IMR-90 (cell line): ENCODE measurements around the gene CSNK1G2. TPM values are rescaled to one million over a fixed set of nuclear protein-coding genes. Genes with fewer than 3 reads are reported as not detected.

Experiments
- ATAC-seq: fragments of 200-7000 bp; cut with Tn5 transposase; 2 replicates; pipeline ENCODE4 v1.9.1; 2020; ENCODE audit warnings: low read depth, mild to moderate bottlenecking, moderate library complexity
- BruUV-seq: library from RNA; stranded (reverse); fragments of 400-500 nt; replicated peaks from 2 replicates; lab custom pipeline; 2021; lab: Mats Ljungman, UMichigan
- CTCF ChIA-PET: fragments of 300-600 bp; formaldehyde crosslinking; extraction: SDS; loops from one replicate; lab custom pipeline; 2021; ENCODE audit warnings: antibody characterized with exemption; lab: Yijun Ruan, JAX
- POLR2A ChIA-PET: fragments of 300-600 bp; sonication (Branson Sonifier 250); formaldehyde crosslinking; loops from one replicate; lab custom pipeline; 2022; ENCODE audit warnings: antibody characterized with exemption; ENCODE audit not compliant: unreplicated experiment; lab: Charles Lee
- DNase-seq: peaks from one replicate; pipeline ENCODE4 v3.0.0; 2013
- H2AFZ ChIP-seq: replicated peaks from 2 replicates; pipeline ENCODE3; 2013; ENCODE audit warnings: low read length, mild to moderate bottlenecking; ENCODE audit not compliant: poor library complexity
- H2AK5ac ChIP-seq: 2 replicates; pipeline ENCODE4 v1.6.1; 2013; ENCODE audit warnings: low read depth, low read length, inconsistent platforms
- H2AK9ac ChIP-seq: replicated peaks from 2 replicates; pipeline ENCODE3; 2013; ENCODE audit warnings: mild to moderate bottlenecking, low read depth, low read length, moderate library complexity; ENCODE audit not compliant: poor library complexity
- H2BK120ac ChIP-seq: 2 replicates; pipeline ENCODE4 v1.6.1; 2013; ENCODE audit warnings: low read depth, low read length, inconsistent platforms
- H2BK15ac ChIP-seq: 3 replicates; pipeline ENCODE4 v1.6.1; 2013; ENCODE audit warnings: low read depth, low read length, inconsistent platforms
- H2BK20ac ChIP-seq: 2 replicates; pipeline ENCODE4 v1.6.1; 2013; ENCODE audit warnings: low read depth, mild to moderate bottlenecking, inconsistent platforms, low read length, moderate library complexity
- H2BK5ac ChIP-seq: 2 replicates; pipeline ENCODE4 v1.6.1; 2013; ENCODE audit warnings: mild to moderate bottlenecking, low read depth, low read length, inconsistent platforms; ENCODE audit not compliant: poor library complexity, severe bottlenecking
- H3K14ac ChIP-seq: replicated peaks from 2 replicates; pipeline ENCODE4 v1.6.1; 2013; ENCODE audit warnings: low read depth, low read length, inconsistent platforms
- H3K18ac ChIP-seq: 2 replicates; pipeline ENCODE4 v1.6.1; 2013; ENCODE audit warnings: low read depth, low read length, control low read depth
- H3K23ac ChIP-seq: 2 replicates; pipeline ENCODE4 v1.6.1; 2013; ENCODE audit warnings: low read depth, low read length, inconsistent platforms
- H3K27ac ChIP-seq: 2 replicates; pipeline ENCODE4 v1.5.1; 2013; ENCODE audit warnings: mild to moderate bottlenecking, control low read depth, low read length; ENCODE audit not compliant: insufficient read depth
- H3K27me3 ChIP-seq: 2 replicates; pipeline ENCODE4 v1.6.1; 2013; ENCODE audit warnings: low read length; ENCODE audit not compliant: control insufficient read depth, insufficient read depth
- H3K36me3 ChIP-seq: 2 replicates; pipeline ENCODE4 v1.6.1; 2013; ENCODE audit warnings: low read length, mixed read lengths; ENCODE audit not compliant: control insufficient read depth, insufficient read depth
- H3K4ac ChIP-seq: 2 replicates; pipeline ENCODE4 v1.6.1; 2013; ENCODE audit warnings: low read depth, low read length, inconsistent platforms
- H3K4me1 ChIP-seq: 2 replicates; pipeline ENCODE4 v1.6.1; 2013; ENCODE audit warnings: low read length, mixed read lengths; ENCODE audit not compliant: control insufficient read depth, insufficient read depth
- H3K4me2 ChIP-seq: 2 replicates; pipeline ENCODE4 v1.6.1; 2013; ENCODE audit warnings: low read depth, mild to moderate bottlenecking, control low read depth, low read length, moderate library complexity
- H3K4me3 ChIP-seq: 2 replicates; pipeline ENCODE4 v1.5.1; 2013; ENCODE audit warnings: low read depth, mild to moderate bottlenecking, control low read depth, low read length, moderate library complexity; ENCODE audit not compliant: insufficient read depth
- H3K56ac ChIP-seq: 2 replicates; pipeline ENCODE4 v1.6.1; 2013; ENCODE audit warnings: low read length, inconsistent platforms; ENCODE audit not compliant: insufficient read depth; ENCODE audit errors: extremely low read depth
- H3K79me1 ChIP-seq, 2 experiments: 2 replicates each; pipeline ENCODE4 v1.6.1; 2013; ENCODE audit warnings: low read length in 2 of 2, inconsistent platforms in 1 of 2, low read depth in 1 of 2
- H3K9ac ChIP-seq: 2 replicates; pipeline ENCODE4 v1.6.1; 2013; ENCODE audit warnings: low read depth, low read length, control low read depth
- H3K9me1 ChIP-seq: 2 replicates; pipeline ENCODE4 v1.6.1; 2013; ENCODE audit warnings: low read length, inconsistent platforms; ENCODE audit not compliant: insufficient read depth
- H3K9me3 ChIP-seq: 2 replicates; pipeline ENCODE4 v1.6.1; 2013; ENCODE audit warnings: low read length; ENCODE audit not compliant: control insufficient read depth, insufficient read depth
- H4K20me1 ChIP-seq: 2 replicates; pipeline ENCODE4 v1.6.1; 2013; ENCODE audit warnings: low read length, inconsistent platforms; ENCODE audit not compliant: insufficient read depth
- H4K5ac ChIP-seq: 2 replicates; pipeline ENCODE4 v1.6.1; 2013; ENCODE audit warnings: mild to moderate bottlenecking, low read depth, low read length, control low read depth
- H4K8ac ChIP-seq, 2 experiments: 2 replicates each; pipeline ENCODE4 v1.6.1; 2013; ENCODE audit warnings: low read depth in 2 of 2, low read length in 2 of 2, control low read depth in 1 of 2, inconsistent platforms in 1 of 2
- H4K91ac ChIP-seq: 2 replicates; pipeline ENCODE4 v1.6.1; 2013; ENCODE audit warnings: low read depth, low read length, inconsistent platforms; ENCODE audit not compliant: insufficient read depth
- CTCF ChIP-seq: conservative IDR thresholded peaks from 2 replicates; pipeline ENCODE4 v1.5.1; 2012; ENCODE audit warnings: mild to moderate bottlenecking, low read depth, low read length, improper control_type of control experiment
- MAFK ChIP-seq: IDR thresholded peaks from 2 replicates; pipeline ENCODE4 v1.6.1; 2012; ENCODE audit warnings: low read depth, low read length, improper control_type of control experiment
- MXI1 ChIP-seq: IDR thresholded peaks from 2 replicates; pipeline ENCODE4 v1.6.1; 2012; ENCODE audit warnings: low read depth, mild to moderate bottlenecking, low read length, moderate library complexity, borderline replicate concordance
- RCOR1 ChIP-seq: IDR thresholded peaks from 2 replicates; pipeline ENCODE4 v1.6.1; 2012; ENCODE audit warnings: mild to moderate bottlenecking, low read length, improper control_type of control experiment; ENCODE audit not compliant: insufficient replicate concordance
- WGBS, 2 experiments: methylation state at CpG; one replicate each; pipeline versions ENCODE4 v1.1.5 to v1.1.7; 2013; ENCODE audit warnings: missing lambda C conversion rate in 2 of 2; ENCODE audit not compliant: insufficient read length in 1 of 2; ENCODE audit errors: extremely low coverage in 2 of 2; 5-methylcytosine and 5-hydroxymethylcytosine counted together
- dilution Hi-C: fragments of 300-500 bp; cut with HindIII; formaldehyde crosslinking; loops from one replicate; pipeline ENCODE4 v1.14.3; 2018; ENCODE audit warnings: low sequenced_read_pairs; ENCODE audit not compliant: unreplicated experiment
- in situ Hi-C: fragments of 300-500 bp; cut with MboI; formaldehyde crosslinking; loops from 3 replicates; pipeline ENCODE4 v1.14.3; 2019; ENCODE audit warnings: low sequenced_read_pairs, inconsistent platforms, mixed read lengths
- intact Hi-C: fragments of 100-400 bp; cut with micrococcal nuclease; formaldehyde crosslinking; loops from 2 replicates; pipeline ENCODE4 v1.10.0; 2022
- polyA plus RNA-seq, 3 experiments: library from polyadenylated mRNA; depleted of rRNA; stranded (reverse); fragments of >200 nt; gene quantifications; 2 replicates each; pipeline ENCODE4 v1.2.3, GENCODE V29; 2012; ENCODE audit warnings: low replicate concordance in 1 of 3
- total RNA-seq: library from RNA; depleted of rRNA; stranded (reverse); fragments of >200 nt; gene quantifications from 2 replicates; pipeline ENCODE4 v1.2.3, GENCODE V29; 2012

The CSNK1G2 gene
- total and polyA plus RNA-seq, 2 of the 4 experiments (the other 2 are of a cell fraction) = 38.0 to 96.3 TPM

GRCh38 chr19:1942934-1943555 is 2.1 kb downstream of the CSNK1G2 start:
- ChIA-PET CTCF (no interaction called here), POLR2A (no interaction called here)
- Histone ChIP-seq H4K5ac (no peak overlapping the region), H2AK9ac (peak overlapping the region; percentile 99), H3K27ac (peak overlapping the region; percentile 87), H3K56ac (no peak overlapping the region), H2BK5ac (no peak overlapping the region), H3K14ac (peak overlapping the region; percentile 63), H3K18ac (no peak overlapping the region), H3K9me3 (no peaks in the 10 kb centered on the region), H3K36me3 (peaks cover 2% of the 10 kb centered on the region; the same call in 1 of the 2 replicates), H3K9ac (peak overlapping the region; percentile 64), H2BK15ac (no peak overlapping the region), H4K8ac (no peak overlapping the region), H3K9me1 (peaks cover 5% of the 10 kb centered on the region; the same call in 1 of the 2 replicates), H3K79me1 (peaks cover 5 to 53% of the 10 kb centered on the region in 2 experiments; a peak in 2 of 4 replicates), H4K20me1 (peaks cover 57% of the 10 kb centered on the region), H2AK5ac (0 out of 2 replicates have a peak overlapping the region, but pooled peaks have one; percentile 0), H3K4ac (no peak overlapping the region; the same call in 1 of the 2 replicates), H3K23ac (peak overlapping the region; percentile 94), H3K4me1 (peaks cover 10% of the 10 kb centered on the region), H4K91ac (no peak overlapping the region; the same call in 1 of the 2 replicates), H3K4me2 (peak overlapping the region; percentile 89), H2BK120ac (no peak overlapping the region), H3K4me3 (peak overlapping the region; percentile 72), H3K27me3 (no peaks in the 10 kb centered on the region), H2AFZ (no peak overlapping the region), H2BK20ac (no peak overlapping the region)
- ATAC-seq (no peak), DNase-seq (no peak)
- TF ChIP-seq RCOR1 (no peak), CTCF (no peak), MXI1 (no peak), MAFK (no peak)
- WGBS, 2 experiments = 20% methylated on average over 5 of the region's 21 CpGs; no CpG with 5 or more reads in 1 of the 2 experiments
- dilution Hi-C loops = no loop called here
- in situ Hi-C loops = no loop called here
- no TSS peak for BruUV-seq
- intact Hi-C loops = no loop called here
